HG03025 (cell line): ENCODE measurements around the gene GLA.

Experiments
- ATAC-seq: cut with Tn5 transposase; IDR thresholded peaks from one replicate; pipeline ENCODE4 v1.9.1; 2021; ENCODE audit warnings: mild to moderate bottlenecking, moderate library complexity; ENCODE audit not compliant: unreplicated experiment, low FRiP score

The GLA gene

DNA sequence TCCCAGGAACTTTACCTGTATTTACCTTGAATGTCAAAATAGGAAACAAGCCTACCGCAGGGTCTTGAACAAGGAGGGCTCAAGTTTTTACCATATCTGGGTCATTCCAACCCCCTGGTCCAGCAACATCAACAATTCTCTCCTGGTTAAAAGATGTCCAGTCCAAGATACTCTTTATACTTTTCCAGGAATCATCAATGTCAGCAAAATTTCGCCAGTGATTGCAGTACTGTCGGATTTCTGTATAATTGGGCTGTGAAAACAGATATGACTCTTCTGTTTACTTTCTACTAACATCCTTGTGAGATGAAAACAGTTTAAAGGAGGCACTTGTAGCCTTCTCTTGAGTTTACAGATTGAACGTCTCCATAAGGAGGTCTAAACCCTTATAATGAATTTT, 9.0 kb downstream of the GLA start:
- ATAC-seq = no peak

DNA sequence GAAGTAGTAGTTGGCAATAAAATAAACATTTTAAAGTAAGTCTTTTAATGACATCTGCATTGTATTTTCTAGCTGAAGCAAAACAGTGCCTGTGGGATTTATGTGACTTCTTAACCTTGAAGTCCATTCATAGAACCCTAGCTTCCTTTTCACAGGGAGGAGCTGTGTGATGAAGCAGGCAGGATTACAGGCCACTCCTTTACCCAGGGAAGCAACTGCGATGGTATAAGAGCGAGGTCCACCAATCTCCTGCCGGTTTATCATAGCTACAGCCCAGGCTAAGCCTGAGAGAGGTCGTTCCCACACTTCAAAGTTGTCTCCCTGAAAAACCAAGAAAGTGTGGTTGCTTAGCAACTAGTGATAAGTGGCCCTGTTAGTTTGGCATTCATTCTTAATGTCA, 9.9 kb downstream of the GLA start:
- ATAC-seq = no peak

DNA sequence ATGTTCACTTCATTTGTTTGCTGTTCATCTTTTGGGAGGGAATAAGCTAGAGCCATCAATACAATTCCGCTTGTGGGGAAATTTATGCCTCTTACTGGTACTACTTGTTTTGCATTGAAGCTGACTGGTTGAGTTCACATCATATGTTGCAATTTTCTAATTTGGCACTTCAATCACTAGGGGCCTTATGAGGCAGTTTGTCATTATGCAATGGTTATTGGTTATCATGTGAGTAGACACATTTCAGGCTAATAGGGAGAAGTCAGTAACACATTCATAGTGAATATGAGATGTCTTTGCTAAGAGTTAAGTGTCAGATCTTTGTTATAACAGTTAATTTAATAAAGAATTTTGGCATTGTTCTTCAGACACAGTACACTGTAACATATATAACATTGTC, 11.9 kb downstream of the GLA start:
- no peak for ATAC-seq

DNA sequence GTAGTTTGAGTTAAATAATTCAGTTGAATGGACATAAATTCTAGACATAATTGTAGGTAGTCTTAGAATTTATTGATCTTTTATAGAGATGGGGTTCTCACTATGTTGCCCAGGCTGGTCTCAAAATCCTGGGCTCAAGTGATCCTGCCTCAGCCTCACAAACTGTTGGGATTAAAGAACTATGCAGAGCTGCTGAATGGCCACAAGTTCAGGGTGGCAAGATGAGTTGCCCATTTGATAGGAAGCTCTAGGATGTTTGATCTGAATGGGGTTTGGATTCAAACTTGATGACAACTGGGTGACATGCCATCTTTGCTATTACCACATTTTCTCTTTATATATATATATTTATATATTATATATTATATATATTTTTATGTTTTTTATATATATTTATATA, 13.4 kb downstream of the GLA start:
- no peak for ATAC-seq

DNA sequence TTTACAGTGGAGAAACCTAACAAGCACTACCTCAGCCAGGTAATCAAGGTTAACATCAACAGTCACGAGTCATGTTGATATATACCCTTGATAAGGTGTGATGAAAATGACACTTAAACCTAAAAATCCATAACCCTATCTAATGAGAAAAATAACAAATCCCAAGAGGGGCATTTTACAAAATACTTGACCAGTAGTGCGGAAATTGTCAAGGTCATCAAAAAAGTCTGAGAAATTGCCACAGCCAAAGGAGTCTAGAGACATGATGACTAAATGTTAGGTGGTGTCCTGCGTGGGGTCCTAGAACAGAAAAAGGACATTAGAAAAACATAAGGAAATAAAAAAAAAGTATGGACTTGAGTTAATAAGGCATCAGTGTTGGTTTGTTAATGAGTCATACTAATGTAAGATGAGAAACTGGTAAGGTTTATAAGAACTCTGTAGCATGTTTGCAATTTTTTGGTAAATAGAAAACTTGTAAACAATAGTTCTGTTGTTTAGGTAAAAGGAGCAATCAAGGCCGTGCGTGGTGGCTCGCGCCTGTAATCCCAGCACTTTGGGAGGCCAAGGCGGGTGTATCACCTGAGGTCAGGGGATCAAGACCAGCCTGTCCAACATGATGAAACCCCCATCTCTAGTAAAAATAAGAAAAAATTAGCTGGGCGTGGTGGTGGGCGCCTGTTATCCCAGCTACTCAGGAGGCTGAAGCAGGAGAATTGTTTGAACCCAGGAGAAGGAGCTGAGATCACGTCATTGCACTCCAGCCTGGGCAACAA, 14.0 kb downstream of the GLA start:
- ATAC-seq = no peak

DNA sequence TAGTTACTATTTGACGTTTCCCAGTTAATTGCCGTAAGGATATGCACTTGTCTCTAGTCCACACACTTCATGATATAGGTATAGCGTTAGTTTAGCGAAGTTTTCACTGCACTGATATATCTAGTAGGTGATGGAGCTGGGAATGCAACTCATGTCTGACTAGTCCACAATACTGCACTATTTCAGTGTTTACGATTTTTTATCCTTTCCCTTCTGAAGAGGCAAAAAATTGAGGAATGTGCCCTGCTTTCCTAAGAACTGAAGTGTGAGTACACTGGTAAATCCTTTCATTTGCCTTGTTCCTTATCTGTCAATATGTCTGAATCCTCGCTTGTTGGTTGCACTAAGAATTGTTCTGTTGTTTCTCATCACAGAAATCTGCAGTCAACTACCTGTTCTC, 15.9 kb downstream of the GLA start:
- ATAC-seq = no peak

DNA sequence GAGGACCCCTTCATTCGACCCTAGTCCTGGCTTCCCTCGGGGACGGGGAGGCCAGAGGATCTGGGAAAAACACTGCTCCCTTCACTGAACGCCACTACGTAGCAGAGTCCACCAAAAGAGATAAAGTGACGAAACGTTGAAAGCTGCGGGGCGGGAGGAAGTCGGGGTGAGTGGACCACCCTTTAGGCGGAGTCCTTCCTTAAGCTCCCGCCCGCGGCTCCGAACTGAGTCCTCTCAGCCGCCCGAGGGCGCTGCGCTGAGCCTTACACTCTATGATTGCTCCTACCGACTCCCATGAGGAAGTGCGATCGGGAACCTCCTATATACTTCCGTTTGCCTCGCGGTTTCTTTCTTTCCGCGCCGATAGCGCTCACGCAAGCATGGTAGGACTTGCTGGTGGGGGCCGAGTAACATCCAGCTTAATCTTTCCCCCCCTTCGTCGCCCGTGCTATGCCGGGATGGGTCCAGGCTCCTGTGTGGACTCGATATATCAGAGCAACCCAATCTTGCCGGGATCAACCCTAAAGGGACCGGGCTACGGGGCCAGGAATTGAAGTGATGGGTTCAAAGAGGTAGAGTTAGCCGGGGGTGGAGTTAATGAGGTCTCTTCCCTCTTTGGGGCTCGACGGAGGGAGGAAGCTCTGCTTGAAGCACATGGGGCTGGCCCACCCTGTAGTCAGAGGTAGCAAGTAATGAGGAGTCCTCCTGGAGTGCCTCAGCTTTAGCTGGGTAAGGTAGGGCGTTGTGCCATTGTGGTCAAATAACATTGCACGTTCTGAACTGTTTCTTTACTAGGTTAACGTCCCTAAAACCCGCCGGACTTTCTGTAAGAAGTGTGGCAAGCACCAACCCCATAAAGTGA, 16.8 kb downstream of the GLA start, which contains the start of gene RPL36A:
TSS of gene RPL36A (plus strand) at position 348 of the 862 bp plus-strand sequence. CDS start at position 381, 33 bp downstream.
- peak; percentile 68 for ATAC-seq

DNA sequence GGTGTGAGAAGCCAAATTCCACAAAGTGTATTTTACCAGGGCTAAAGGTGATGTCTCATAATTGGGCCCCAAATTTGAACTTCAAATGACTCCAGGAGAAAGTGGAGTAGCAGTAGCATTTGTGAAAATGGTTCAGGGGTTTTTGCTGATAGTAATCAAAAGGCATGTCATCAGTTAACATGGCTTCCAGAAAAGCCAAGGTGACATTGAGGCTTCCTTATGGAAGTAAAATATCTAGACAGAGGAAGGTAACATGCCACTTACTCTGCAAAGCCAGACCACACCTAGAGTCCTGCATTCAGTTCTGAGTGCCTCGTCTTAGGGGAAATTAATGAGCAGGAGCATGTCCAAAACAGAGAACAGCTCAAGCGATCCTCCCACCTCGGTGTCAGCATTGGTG, 19.1 kb downstream of the GLA start:
- ATAC-seq = no peak

DNA sequence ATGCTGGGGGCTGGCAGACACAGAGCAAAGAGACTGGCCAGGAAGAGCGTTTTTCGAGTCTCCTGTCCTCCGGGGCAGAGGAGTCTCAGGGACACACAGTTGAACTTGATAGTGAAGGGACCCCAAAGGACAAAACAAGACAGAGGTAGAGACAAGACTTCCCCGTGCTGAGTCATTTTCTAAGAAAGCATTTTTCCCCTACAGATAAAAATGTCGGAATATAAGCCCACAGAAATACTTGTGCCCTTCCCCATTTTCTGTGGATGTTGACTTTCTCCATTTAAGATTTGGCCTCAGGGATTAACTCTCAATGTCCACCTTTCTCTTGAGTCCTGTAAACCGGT, 21.2 kb downstream of the GLA start:
- ATAC-seq = no peak

DNA sequence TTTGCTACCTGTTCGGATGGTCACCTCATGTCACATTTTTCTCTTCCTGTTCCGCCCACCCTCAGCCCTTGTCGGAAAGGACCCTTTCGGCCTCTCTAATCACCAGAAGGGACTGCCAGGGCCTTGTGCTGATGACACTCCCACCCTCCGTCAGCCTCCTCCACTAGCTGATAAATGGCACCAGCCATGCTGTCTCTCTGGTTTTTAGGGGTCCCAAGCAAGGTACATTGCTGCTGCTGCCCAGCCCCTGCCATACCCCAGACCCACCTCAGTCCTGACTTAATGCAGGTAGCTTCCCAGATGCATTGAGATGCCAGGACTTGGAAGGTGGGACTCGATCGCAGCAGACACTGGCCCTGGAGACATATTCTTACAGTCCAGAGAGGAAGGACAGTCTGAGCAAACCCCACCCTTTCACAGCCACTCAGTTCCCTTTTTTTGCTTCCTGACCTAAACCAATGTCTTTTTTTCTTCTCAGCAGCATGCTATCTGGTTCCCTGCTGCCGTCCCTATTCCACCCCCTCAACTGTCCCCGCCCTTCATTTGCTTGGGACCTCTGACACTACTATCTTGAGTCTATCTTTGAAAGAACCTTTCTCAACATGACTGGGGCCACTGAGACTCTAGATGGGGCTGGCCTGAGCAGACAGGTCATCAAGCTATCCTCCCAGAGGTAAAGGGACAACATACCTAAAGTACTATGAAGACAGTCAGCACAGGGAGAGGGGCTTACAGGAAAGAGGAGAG, 21.8 kb downstream of the GLA start, which contains the start of gene BTK:
TSS of gene BTK (minus strand) at position 397 of the 747 bp plus-strand sequence. CDS start 10,907 bp downstream, outside the sequence.
- ATAC-seq = peak; percentile 71

DNA sequence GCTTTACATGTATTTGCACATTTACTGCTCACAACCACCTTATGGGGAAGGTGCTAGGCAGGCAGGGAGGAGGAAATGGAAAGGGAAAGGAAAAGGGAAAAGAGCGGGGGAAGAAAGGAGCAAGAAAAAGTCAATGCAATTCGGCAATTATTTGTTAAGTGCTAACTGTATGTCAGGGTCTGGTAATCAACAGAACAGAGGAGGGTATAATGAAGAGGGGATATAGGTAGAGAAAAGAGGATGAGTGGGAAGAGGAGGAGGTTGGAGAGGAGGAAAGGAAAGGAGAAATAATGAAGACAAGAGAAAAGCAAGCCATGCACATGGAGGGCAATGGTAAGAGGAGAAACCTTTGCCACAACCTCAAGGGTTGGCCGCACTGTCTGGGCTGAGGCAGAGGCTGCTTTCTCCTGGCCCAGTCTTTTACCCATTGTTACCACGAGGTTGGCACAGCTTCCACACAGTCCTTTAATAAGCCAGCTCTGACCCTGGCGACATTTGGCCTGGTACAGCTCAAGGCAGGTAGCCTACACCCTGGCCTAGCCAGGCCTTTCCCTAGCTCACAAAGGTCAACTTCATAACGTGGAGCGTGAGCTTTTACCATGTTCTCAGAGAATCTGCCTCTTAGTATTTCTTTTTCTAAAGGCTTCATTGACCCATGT, 22.6 kb downstream of the GLA start:
- no peak for ATAC-seq

DNA sequence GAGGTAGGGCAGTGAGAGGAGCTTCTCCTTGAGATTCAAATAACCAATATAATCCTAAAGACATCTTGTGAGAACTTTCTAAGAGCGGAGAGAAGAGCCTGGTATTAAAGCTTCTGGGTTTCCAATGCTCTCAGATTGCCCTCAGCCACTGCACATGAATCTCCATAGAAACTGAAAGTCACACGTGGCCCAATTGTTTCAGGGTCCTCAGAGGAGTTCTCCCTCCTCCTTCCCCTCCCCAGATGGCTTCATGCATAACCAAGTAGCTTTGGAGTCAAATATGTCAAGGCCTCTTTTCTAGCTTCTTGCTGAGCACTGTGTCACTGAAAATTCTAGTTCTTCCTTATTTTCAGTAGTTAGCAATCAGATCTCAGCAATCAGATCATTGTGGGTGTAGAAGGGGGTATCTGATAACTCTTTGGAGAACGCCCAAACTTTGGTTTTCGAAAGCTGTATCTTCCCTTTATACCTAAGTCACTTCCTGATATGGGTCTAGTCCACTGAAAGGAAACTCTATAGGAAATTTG, 24.0 kb downstream of the GLA start:
- peak; percentile 66 for ATAC-seq

DNA sequence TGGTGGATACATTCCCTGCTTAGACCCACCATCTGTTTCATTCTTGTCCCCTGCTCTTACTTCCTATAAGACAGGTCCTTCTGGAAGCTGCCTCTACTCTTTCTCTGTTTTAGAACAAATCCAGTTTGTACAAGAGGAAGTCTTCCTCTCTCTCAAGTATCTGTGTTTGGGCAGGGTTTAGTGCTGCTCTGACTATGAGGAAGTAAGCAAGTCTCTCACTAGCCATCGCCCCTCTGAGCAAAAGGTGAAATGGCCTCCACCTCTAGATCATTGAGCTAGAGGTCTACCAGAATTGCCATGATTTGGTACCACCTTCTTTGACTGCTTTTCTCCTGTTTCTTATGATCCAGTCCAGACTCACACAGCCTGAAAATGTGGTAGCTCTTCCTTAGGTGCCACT, 30.2 kb downstream of the GLA start:
- peak; percentile 57 for ATAC-seq

DNA sequence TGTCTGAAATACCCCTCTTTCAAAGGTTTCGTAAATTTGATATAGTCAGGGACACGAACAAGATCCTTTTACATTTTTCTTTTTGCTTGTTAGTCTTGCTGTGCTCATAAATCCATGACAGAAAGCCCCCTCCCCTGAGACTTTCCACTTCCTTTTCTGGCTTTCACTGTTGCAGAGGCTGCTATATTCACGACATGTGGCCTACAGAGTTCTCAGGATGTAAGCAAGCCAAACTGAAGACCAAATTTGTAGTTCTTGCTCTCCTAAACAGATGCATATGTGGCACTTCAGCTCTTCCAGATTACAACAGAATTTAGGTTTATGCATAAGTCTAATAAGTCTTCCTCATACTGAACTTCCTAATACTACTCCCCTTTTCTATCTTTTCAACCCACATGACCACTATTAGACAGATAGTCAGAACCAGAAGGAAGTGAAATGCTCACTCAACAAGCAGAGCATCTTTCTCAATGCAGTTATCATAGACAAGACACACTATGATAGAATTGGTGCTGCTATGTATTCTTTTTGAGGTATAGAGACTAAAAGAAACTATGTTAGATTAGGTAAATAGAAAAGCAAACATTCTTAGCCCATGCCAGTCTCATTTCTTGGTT, 36.7 kb downstream of the GLA start:
- ATAC-seq = peak; percentile 66

DNA sequence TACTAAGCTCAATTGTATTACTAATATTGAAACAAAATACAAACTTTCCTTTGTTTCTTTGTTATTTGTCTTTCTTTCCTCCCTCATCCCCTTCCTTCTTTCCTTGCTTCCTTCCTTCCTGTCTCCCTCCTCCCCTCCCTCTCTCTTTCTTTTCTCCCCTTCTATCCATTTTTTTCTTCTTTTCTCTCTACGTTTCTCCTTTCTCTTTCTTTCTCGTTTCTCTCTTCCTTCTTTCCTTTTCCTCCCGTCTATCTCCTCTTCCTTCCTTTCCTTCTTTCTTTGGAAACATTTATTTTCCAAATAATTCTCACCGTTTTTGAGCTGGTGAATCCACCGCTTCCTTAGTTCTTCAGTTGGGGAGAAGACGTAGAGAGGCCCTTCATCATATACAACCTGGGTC, 38.0 kb downstream of the GLA start:
- ATAC-seq = no peak

DNA sequence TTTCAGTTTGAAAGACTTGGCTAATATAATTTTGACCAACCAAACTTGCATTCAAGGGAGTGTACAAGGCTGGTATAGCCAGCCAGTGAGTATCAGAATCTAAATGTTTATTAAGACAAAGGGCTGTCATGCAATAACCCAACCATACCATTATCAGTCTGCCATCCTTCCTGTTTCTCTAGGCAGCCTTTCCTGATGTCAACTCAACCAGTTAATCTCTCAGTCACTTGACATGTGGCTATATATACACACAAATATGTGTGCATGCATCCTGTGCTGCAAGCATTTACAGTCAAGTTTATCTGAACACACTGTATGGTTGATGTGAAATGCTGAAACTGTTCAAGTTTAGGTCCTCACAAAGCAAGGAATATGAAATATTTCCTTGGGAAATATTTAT, 38.9 kb downstream of the GLA start:
- no peak for ATAC-seq

DNA sequence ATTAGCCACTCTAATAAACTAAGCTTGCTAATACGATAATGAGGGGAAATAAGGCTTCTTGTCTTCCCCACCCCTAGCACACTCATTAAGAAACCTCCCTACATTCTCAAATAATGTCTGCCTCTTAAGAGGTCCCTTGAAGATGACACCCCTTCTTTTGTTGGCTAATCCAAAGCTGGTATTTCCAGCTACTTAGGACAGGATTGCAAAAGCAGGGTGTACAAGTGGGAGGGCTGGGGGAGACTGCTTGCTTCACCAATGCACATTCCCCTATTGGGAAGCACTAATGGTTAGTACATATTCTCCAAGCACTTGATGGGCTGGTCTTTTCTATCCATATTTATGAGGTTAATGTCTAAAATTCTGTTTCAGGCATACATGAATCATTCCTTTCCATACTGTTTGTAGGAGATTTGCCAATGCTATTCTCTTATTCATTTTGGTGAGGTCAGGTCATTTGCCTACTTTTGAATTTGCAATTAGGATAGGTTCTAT, 42.4 kb downstream of the GLA start:
- no peak for ATAC-seq

DNA sequence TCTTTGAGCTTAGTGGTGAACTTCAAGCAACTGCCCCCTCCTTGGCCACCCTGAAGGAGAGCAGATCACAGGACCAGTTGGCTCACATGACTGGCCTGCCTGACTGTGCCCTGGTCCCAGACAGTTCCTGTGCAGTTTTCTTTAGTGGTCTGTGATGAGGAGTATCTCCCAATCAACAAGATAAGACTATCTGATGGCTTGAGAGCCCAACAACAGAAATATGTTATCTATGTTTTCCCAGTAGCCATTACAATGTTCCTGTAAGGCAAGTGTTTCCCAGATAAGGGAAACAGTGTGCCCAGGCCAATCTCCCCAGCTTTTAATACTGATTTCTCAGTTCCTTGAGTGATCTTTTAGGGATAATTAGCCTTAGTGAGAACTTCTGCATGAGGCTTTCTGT, 45.0 kb downstream of the GLA start:
- no peak for ATAC-seq

DNA sequence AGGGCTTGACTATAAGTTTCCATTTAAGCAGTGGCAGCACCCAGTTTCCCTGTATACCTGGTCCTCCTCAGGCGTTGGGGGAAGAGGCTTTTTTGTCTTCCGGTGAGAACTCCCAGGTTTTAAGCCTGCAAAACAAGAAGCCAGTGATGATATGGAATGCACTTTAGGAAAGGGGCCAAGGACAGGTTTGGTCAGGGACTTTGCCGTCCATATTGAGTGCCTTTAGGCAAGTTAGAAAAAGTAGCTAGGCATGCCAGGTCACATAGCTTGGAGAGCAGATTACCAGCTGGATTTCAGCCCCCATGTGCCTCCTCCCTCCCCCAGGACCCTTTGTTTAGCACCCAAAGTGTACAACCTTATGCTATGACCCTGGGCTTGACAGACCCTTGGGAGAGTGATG, 45.6 kb downstream of the GLA start:
- no peak for ATAC-seq

DNA sequence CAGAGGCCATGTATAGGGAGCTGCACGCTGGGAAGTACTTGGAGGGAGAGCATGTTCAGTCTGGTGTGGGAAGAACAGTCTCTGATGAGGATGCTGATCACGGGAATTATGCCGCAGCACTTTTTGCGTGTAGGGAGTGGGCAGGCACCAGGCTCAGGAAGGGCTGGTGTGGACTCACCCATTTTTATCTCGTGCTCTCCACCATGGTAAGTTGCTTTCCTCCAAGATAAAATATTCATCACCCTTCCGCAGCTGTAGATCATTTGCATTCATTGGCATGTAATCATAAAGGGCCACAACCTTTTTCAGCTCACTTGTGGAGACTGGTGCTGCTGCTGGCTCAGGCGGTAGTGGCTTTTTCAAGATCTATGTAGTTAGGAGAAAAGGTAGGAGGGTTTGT, 47.3 kb downstream of the GLA start:
- ATAC-seq = no peak
